Measurements from ENCODE around the gene RTKN. TPM values are rescaled to one million over a fixed set of nuclear protein-coding genes. Genes with fewer than 3 reads are reported as not detected.

RTKN gene
- total RNA-seq, 1 experiment from 2014 or later = 87.1 TPM

DNA sequence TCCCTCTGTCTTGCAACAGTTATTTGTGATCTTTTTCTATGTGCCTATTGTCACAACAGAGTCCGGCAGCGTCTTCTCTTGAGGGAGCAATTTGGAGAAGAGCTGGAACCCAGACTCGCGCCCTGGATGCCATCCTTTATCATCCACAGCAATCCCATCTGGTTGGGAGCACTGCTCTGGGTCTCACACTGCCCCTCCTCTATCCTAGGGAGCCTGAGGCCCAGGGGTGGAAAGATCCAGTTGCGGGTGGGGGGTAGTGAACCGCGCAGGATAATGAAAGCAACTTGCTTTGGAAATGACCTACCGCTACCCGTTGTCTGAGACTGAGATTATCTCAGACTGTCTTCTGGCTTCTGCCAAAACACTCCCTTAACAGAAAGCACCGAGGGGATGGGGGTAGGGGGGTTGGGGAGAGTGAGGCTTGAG, 17.2 kb upstream of the RTKN start:
- Histone ChIP-seq H2AK5ac (ENCODE audit: insufficient read length, low read length) (no peak overlapping the region), H2BK5ac (ENCODE audit: insufficient read length, low read length) (no peak overlapping the region), H3K79me1 (ENCODE audit: insufficient read depth, low read depth, low read length, poor library complexity, severe bottlenecking) (no peaks in the 10 kb centered on the region), H3K9ac (ENCODE audit: extremely low read depth, insufficient read length, low read length) (peak overlapping the region; percentile 92), H4K5ac (ENCODE audit: insufficient read length, low read depth, low read length) (no peak overlapping the region), H3K56ac (ENCODE audit: insufficient read length, low read depth, low read length) (no peak overlapping the region), H4K91ac (ENCODE audit: insufficient read length, low read depth, low read length) (no peak overlapping the region), H3K9me3 (ENCODE audit: control insufficient read depth, low read depth, low read length) (no peaks in the 10 kb centered on the region), H4K20me1 (ENCODE audit: control insufficient read depth, insufficient read depth, insufficient read length) (peaks cover 2% of the 10 kb centered on the region), H3K4me1 (ENCODE audit: insufficient read depth, low read length) (peaks cover 2% of the 10 kb centered on the region; the same call in 1 of the 2 replicates), H4K8ac (replicated peaks; ENCODE audit: insufficient read length, low read depth, low read length) (no peak overlapping the region), H2AFZ (ENCODE audit: low read length) (no peak overlapping the region), H3K4me2 (ENCODE audit: insufficient read depth, insufficient read length, low read length) (peak overlapping the region; percentile 97), H2BK20ac (ENCODE audit: low read depth, low read length, poor library complexity, severe bottlenecking) (no peak overlapping the region), H3K23me2 (ENCODE audit: insufficient read length, low read depth, low read length, poor library complexity, severe bottlenecking) (peaks cover 18% of the 10 kb centered on the region), H2BK120ac (ENCODE audit: low read depth, low read length, poor library complexity, severe bottlenecking) (no peak overlapping the region), H3K27me3 (ENCODE audit: insufficient read depth, low read length) (no peaks in the 10 kb centered on the region), H3K79me2 (ENCODE audit: insufficient read depth, low read length) (no peaks in the 10 kb centered on the region), H2BK15ac (ENCODE audit: low read depth, low read length) (no peak overlapping the region), H3K27ac (ENCODE audit: insufficient read length, low read depth, low read length) (no peak overlapping the region), H3K4ac (ENCODE audit: low read depth, low read length) (no peak overlapping the region; the same call in 1 of the 2 replicates), H2BK12ac (ENCODE audit: insufficient read length, low read depth, low read length) (no peak overlapping the region), H3K14ac (ENCODE audit: insufficient read depth, low read length) (0 out of 2 replicates have a peak overlapping the region, but pooled peaks have one; percentile 82), H3K23ac (ENCODE audit: insufficient read length, low read depth, low read length) (no peak overlapping the region), H3T11ph (ENCODE audit: low read length) (no peak overlapping the region), H3K18ac (ENCODE audit: insufficient read length, low read depth, low read length) (no peak overlapping the region)
- no peak for DNase-seq
- H3K36me3 Mint-ChIP-seq (ENCODE audit: insufficient read depth in 1 of 3, low read depth in 3 of 3) = peaks cover 10 to 29% (median 28%) of the 10 kb centered on the region in 3 experiments; a peak in 6 of 7 replicates
- H3K4me3 Mint-ChIP-seq = peak overlapping the region; percentile 96 to 97
- peaks cover 28 to 37% of the 10 kb centered on the region in 2 experiments for H3K4me1 Mint-ChIP-seq
- H3K9me3 Mint-ChIP-seq = no peaks in the 10 kb centered on the region
- H3K27me3 Mint-ChIP-seq (ENCODE audit: low read depth) = no peaks in the 10 kb centered on the region
- WGBS (ENCODE audit: extremely low coverage, insufficient read length, low lambda C conversion rate) = no CpG with 5 or more reads among the region's 10 CpGs
- no peak for TF ChIP-seq CTCF (conservative IDR thresholded peaks at IDR 0.05)
- peak overlapping the region; percentile 67 to 98 (median 98); a peak in 5 of 7 replicates for H3K27ac Mint-ChIP-seq
